ENCODE results near the gene FCHSD2.
A peak's percentile ranks its signal among the peaks of the same experiment; 100 is the strongest.

FCHSD2 gene

GRCh38 chr11:73142128-73142377 lies at the start of gene FCHSD2:
TSS of gene FCHSD2 (minus strand) at chr11:73142318. CDS start at chr11:73141877, 441 bp downstream.
- DNase-seq (ENCODE audit: low read depth, low spot score), result no peak

- DNase-seq (ENCODE audit: low read depth, low spot score), result no peak
These were observed 49.0 kb upstream of the FCHSD2 start for GRCh38 chr11:73191151-73191550.

- no peak for DNase-seq (ENCODE audit: low read depth, low spot score)
These were observed 48.4 kb upstream of the FCHSD2 start for GRCh38 chr11:73190557-73190885.

GRCh38 chr11:73189723-73190556 lies 47.8 kb upstream of the FCHSD2 start:
- no peak for DNase-seq (ENCODE audit: low read depth, low spot score)

- no peak for DNase-seq (ENCODE audit: low read depth, low spot score)
These were observed 47.2 kb upstream of the FCHSD2 start for GRCh38 chr11:73189315-73189714.

GRCh38 chr11:73188301-73188700 lies 46.2 kb upstream of the FCHSD2 start:
- no peak for DNase-seq (ENCODE audit: low read depth, low spot score)

- DNase-seq (ENCODE audit: low read depth, low spot score), result no peak
These were observed 45.7 kb upstream of the FCHSD2 start for GRCh38 chr11:73187854-73188253.

GRCh38 chr11:73186886-73187285 lies 44.8 kb upstream of the FCHSD2 start:
- no peak for DNase-seq (ENCODE audit: low read depth, low spot score)

GRCh38 chr11:73186294-73186850 lies 44.3 kb upstream of the FCHSD2 start:
- DNase-seq (ENCODE audit: low read depth, low spot score), result no peak

- no peak for DNase-seq (ENCODE audit: low read depth, low spot score)
These were observed 43.7 kb upstream of the FCHSD2 start for GRCh38 chr11:73185680-73186293.

GRCh38 chr11:73184953-73185671 lies 43.0 kb upstream of the FCHSD2 start:
- DNase-seq (ENCODE audit: low read depth, low spot score), result no peak

GRCh38 chr11:73182824-73183321 lies 40.8 kb upstream of the FCHSD2 start:
- DNase-seq (ENCODE audit: low read depth, low spot score), result no peak

GRCh38 chr11:73178681-73179080 lies 36.6 kb upstream of the FCHSD2 start:
- DNase-seq (ENCODE audit: low read depth, low spot score), result no peak

GRCh38 chr11:73177778-73178539 lies 35.8 kb upstream of the FCHSD2 start:
- DNase-seq (ENCODE audit: low read depth, low spot score), result peak; percentile 49

- DNase-seq (ENCODE audit: low read depth, low spot score), result no peak
These were observed 35.3 kb upstream of the FCHSD2 start for GRCh38 chr11:73177380-73177777.

GRCh38 chr11:73176874-73177155 lies 34.7 kb upstream of the FCHSD2 start:
- DNase-seq (ENCODE audit: low read depth, low spot score), result no peak

GRCh38 chr11:73176145-73176873 lies 34.2 kb upstream of the FCHSD2 start:
- DNase-seq (ENCODE audit: low read depth, low spot score), result no peak

GRCh38 chr11:73175551-73176144 lies 33.5 kb upstream of the FCHSD2 start:
- no peak for DNase-seq (ENCODE audit: low read depth, low spot score)

- DNase-seq (ENCODE audit: low read depth, low spot score), result no peak
These were observed 32.3 kb upstream of the FCHSD2 start for GRCh38 chr11:73174495-73174791.

GRCh38 chr11:73173755-73174494 lies 31.8 kb upstream of the FCHSD2 start:
- DNase-seq (ENCODE audit: low read depth, low spot score), result no peak
